ENCODE results near the gene VSTM4. TPM values are rescaled to one million over a fixed set of nuclear protein-coding genes. Genes with fewer than 3 reads are reported as not detected.

VSTM4 gene
- total and polyA plus RNA-seq, 2 donors (not counting 1 experiment from before 2014, with no cell fraction given): not detected

DNA sequence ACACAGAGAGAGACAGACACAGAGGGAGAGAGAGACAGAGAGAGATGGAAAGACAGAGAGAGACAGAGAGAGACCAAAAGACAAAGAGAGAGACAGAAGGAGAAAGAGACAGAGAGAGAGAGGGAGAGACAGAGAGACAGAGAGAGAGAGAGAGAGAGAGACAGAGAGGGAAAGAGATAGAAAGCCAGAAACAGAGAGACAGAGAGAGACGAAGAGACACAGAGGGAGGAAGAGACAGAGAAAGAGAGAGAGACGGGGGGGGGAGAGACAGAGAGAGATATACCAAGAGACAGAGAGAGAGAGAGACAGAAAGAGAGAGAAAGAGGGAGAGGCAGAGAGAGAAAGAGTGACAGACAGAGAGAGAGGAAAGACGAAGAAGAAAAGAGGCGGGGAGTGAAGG, 10.2 kb downstream of the VSTM4 start:
- ChIA-PET CTCF (no interaction called here), POLR2A (no interaction called here)
- no peak overlapping the region for H3K27ac Mint-ChIP-seq
- Histone ChIP-seq H3K79me2 (ENCODE audit: control insufficient read depth, insufficient read depth, low read length) (no peaks in the 10 kb centered on the region), H4K20me1 (ENCODE audit: control insufficient read depth, insufficient read depth, low read length, poor library complexity, severe bottlenecking) (no peaks in the 10 kb centered on the region), H3K27me3 (replicated peaks in 1 of 4; ENCODE audit: control extremely low read depth in 1 of 4, control insufficient read depth in 3 of 4, insufficient read depth in 4 of 4, low read length in 3 of 4) (peaks cover 0 to 13% (median 2%) of the 10 kb centered on the region in 4 experiments), H3K36me3 (replicated peaks in 1 of 2; ENCODE audit: control extremely low read depth in 1 of 2, control insufficient read depth in 1 of 2, extremely low read depth in 1 of 2, insufficient read depth in 2 of 2, low read length in 1 of 2) (no peaks in the 10 kb centered on the region), H3K9me3 (ENCODE audit: control extremely low read depth in 1 of 3, control insufficient read depth in 2 of 3, insufficient read depth in 1 of 3, low read length in 2 of 3) (no peaks in the 10 kb centered on the region), H2AFZ (ENCODE audit: insufficient read depth, low read depth, low read length, poor library complexity, severe bottlenecking) (no peak overlapping the region), H3K4me1 (ENCODE audit: control insufficient read depth in 2 of 2, insufficient read depth in 2 of 2, low read length in 2 of 2) (no peaks in the 10 kb centered on the region), H3K4me3 (ENCODE audit: control extremely low read depth in 1 of 5, extremely low read depth in 1 of 5, insufficient read depth in 1 of 5, low read depth in 2 of 5, low read length in 4 of 5) (no peak overlapping the region), H3K27ac (ENCODE audit: low read length in 2 of 2) (no peak overlapping the region), H3K9ac (ENCODE audit: low read length) (no peak overlapping the region), H3K4me2 (replicated peaks; ENCODE audit: low read depth, low read length, poor library complexity, severe bottlenecking) (no peak overlapping the region)
- 93% methylated on average over 4 of the region's 4 CpGs for WGBS (ENCODE audit: insufficient coverage)
- no peak overlapping the region for H3K4me3 Mint-ChIP-seq
- TF ChIP-seq, protein P1, sequence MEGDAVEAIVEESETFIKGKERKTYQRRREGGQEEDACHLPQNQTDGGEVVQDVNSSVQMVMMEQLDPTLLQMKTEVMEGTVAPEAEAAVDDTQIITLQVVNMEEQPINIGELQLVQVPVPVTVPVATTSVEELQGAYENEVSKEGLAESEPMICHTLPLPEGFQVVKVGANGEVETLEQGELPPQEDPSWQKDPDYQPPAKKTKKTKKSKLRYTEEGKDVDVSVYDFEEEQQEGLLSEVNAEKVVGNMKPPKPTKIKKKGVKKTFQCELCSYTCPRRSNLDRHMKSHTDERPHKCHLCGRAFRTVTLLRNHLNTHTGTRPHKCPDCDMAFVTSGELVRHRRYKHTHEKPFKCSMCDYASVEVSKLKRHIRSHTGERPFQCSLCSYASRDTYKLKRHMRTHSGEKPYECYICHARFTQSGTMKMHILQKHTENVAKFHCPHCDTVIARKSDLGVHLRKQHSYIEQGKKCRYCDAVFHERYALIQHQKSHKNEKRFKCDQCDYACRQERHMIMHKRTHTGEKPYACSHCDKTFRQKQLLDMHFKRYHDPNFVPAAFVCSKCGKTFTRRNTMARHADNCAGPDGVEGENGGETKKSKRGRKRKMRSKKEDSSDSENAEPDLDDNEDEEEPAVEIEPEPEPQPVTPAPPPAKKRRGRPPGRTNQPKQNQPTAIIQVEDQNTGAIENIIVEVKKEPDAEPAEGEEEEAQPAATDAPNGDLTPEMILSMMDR (IDR thresholded peaks at IDR 0.05): no peak
- TF ChIP-seq EZH2 (IDR thresholded peaks at IDR 0.05; ENCODE audit: borderline replicate concordance, insufficient read depth, low read depth, low read length, poor library complexity, severe bottlenecking): no peak
- no peaks in the 10 kb centered on the region for H3K4me1 Mint-ChIP-seq
- intact Hi-C loops (cut with micrococcal nuclease): no loop called here
- DNase-seq (no peak), ATAC-seq (ENCODE audit: low read depth) (no peak)
- no peaks in the 10 kb centered on the region for H3K9me3 Mint-ChIP-seq (ENCODE audit: insufficient read depth)
- H3K27me3 Mint-ChIP-seq: peaks cover 18% of the 10 kb centered on the region

DNA sequence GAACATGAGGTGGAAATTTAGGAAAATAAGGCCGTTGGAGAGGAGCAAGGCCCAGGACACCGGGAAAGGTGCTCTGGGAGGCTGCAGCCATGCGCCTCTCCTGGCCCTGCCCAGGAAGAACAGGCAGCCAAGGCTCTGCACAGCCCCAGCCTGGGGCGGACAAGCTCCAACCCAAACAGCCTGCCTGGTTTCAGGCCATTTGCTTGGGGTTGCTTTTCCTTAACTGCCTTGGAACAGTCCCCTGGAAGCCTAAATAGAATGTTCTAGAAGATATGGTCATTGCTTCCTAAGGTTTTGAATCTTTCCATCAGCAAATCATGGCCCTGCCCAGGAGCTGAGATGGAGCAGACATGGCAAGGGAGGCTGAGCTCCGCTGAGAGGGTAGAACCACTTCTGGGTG, 11.0 kb downstream of the VSTM4 start:
- Histone ChIP-seq H3K4me2 (replicated peaks; ENCODE audit: low read depth, low read length, poor library complexity, severe bottlenecking) (no peak overlapping the region), H3K36me3 (replicated peaks in 1 of 2; ENCODE audit: control extremely low read depth in 1 of 2, control insufficient read depth in 1 of 2, extremely low read depth in 1 of 2, insufficient read depth in 2 of 2, low read length in 1 of 2) (no peaks in the 10 kb centered on the region), H3K27me3 (replicated peaks in 1 of 4; ENCODE audit: control extremely low read depth in 1 of 4, control insufficient read depth in 3 of 4, insufficient read depth in 4 of 4, low read length in 3 of 4) (peaks cover 0 to 8% (median 2%) of the 10 kb centered on the region in 4 experiments), H3K4me3 (ENCODE audit: control extremely low read depth in 1 of 5, extremely low read depth in 1 of 5, insufficient read depth in 1 of 5, low read depth in 2 of 5, low read length in 4 of 5) (no peak overlapping the region), H3K27ac (ENCODE audit: low read length in 2 of 2) (no peak overlapping the region), H2AFZ (ENCODE audit: insufficient read depth, low read depth, low read length, poor library complexity, severe bottlenecking) (no peak overlapping the region), H4K20me1 (ENCODE audit: control insufficient read depth, insufficient read depth, low read length, poor library complexity, severe bottlenecking) (no peaks in the 10 kb centered on the region), H3K9ac (ENCODE audit: low read length) (no peak overlapping the region), H3K4me1 (ENCODE audit: control insufficient read depth in 2 of 2, insufficient read depth in 2 of 2, low read length in 2 of 2) (no peaks in the 10 kb centered on the region), H3K79me2 (ENCODE audit: control insufficient read depth, insufficient read depth, low read length) (no peaks in the 10 kb centered on the region), H3K9me3 (ENCODE audit: control extremely low read depth in 1 of 3, control insufficient read depth in 2 of 3, insufficient read depth in 1 of 3, low read length in 2 of 3) (no peaks in the 10 kb centered on the region)
- ChIA-PET CTCF (no interaction called here), POLR2A (no interaction called here)
- intact Hi-C loops (cut with micrococcal nuclease): no loop called here
- Mint-ChIP-seq H3K27me3 (peaks cover 19% of the 10 kb centered on the region), H3K4me1 (no peaks in the 10 kb centered on the region), H3K27ac (no peak overlapping the region), H3K4me3 (no peak overlapping the region), H3K9me3 (ENCODE audit: insufficient read depth) (no peaks in the 10 kb centered on the region)
- WGBS (ENCODE audit: insufficient coverage): 94% methylated on average over 5 of the region's 5 CpGs
- TF ChIP-seq, protein P1 (IDR thresholded peaks at IDR 0.05): no peak
- no peak for TF ChIP-seq EZH2 (IDR thresholded peaks at IDR 0.05; ENCODE audit: borderline replicate concordance, insufficient read depth, low read depth, low read length, poor library complexity, severe bottlenecking)
- ATAC-seq (ENCODE audit: low read depth) (no peak), DNase-seq (no peak)

Data from B cell (primary cell).